PC-3 (cell line): ENCODE data around the gene SLC25A45. TPM values are rescaled to one million over a fixed set of nuclear protein-coding genes. Genes with fewer than 3 reads are reported as not detected.
A peak's percentile ranks its signal among the peaks of the same experiment; 100 is the strongest.

Experiments
- ATAC-seq: fragments of 200-7000 bp; cut with Tn5 transposase; 2 replicates; pipeline ENCODE4 v1.9.1; 2020; ENCODE audit warnings: mild to moderate bottlenecking, moderate library complexity
- BruUV-seq: library from RNA; stranded (reverse); fragments of 400-500 nt; replicated peaks from 2 replicates; lab custom pipeline; 2021; lab: Mats Ljungman, UMichigan
- CTCF ChIA-PET: fragments of 300-600 bp; sonication (Branson Sonifier 250); formaldehyde crosslinking; loops from one replicate; lab custom pipeline; 2022; ENCODE audit warnings: antibody characterized with exemption; lab: Charles Lee
- POLR2A ChIA-PET: fragments of 300-600 bp; sonication (Branson Sonifier 250); formaldehyde crosslinking; loops from one replicate; lab custom pipeline; 2022; ENCODE audit warnings: antibody characterized with exemption; ENCODE audit not compliant: unreplicated experiment; lab: Charles Lee
- DNase-seq: peaks from one replicate; pipeline ENCODE4 v3.0.0-alpha.2; 2015
- H2AFZ ChIP-seq: fragments of 300-600 bp; sonication (generic); 2 replicates; pipeline ENCODE4 v1.6.0; 2016; ENCODE audit warnings: antibody characterized with exemption, low read length
- H3F3A ChIP-seq: fragments of 300-600 bp; sonication (generic); one replicate; pipeline ENCODE4 v1.6.0; 2017; ENCODE audit warnings: antibody characterized with exemption, low read length, control low read depth, mild to moderate bottlenecking; ENCODE audit not compliant: unreplicated experiment
- H3K27ac ChIP-seq: fragments of 300-600 bp; sonication (generic); 2 replicates; pipeline ENCODE4 v1.5.1; 2016; ENCODE audit warnings: mild to moderate bottlenecking, low read length
- H3K27me3 ChIP-seq: fragments of 300-600 bp; sonication (generic); 2 replicates; pipeline ENCODE4 v1.6.1; 2016; ENCODE audit warnings: low read length, mixed read lengths
- H3K36me3 ChIP-seq: fragments of 300-600 bp; sonication (generic); 2 replicates; pipeline ENCODE4 v1.6.1; 2016; ENCODE audit warnings: low read depth, mixed run types, low read length, mixed read lengths
- H3K4me1 ChIP-seq: fragments of 300-600 bp; sonication (generic); 2 replicates; pipeline ENCODE4 v1.5.1; 2016; ENCODE audit warnings: low read length; ENCODE audit not compliant: insufficient read depth
- H3K4me2 ChIP-seq: fragments of 300-600 bp; sonication (generic); 2 replicates; pipeline ENCODE4 v1.6.0; 2016; ENCODE audit warnings: low read length
- H3K4me3 ChIP-seq: fragments of 300-600 bp; sonication (generic); 2 replicates; pipeline ENCODE4 v1.5.1; 2016; ENCODE audit warnings: mild to moderate bottlenecking, low read length, mixed read lengths
- H3K79me2 ChIP-seq: fragments of 300-600 bp; sonication (generic); 2 replicates; pipeline ENCODE4 v1.6.1; 2017; ENCODE audit warnings: low read length, mixed read lengths
- H3K9ac ChIP-seq: fragments of 300-600 bp; sonication (generic); 2 replicates; pipeline ENCODE4 v1.6.0; 2016; ENCODE audit warnings: mild to moderate bottlenecking, low read length
- H3K9me2 ChIP-seq: fragments of 300-600 bp; sonication (generic); replicated peaks from 2 replicates; pipeline ENCODE4 v1.6.1; 2016; ENCODE audit warnings: mixed run types, low read length, mixed read lengths
- H3K9me3 ChIP-seq: fragments of 300-600 bp; sonication (generic); 2 replicates; pipeline ENCODE4 v1.6.1; 2016; ENCODE audit warnings: low read length, mixed read lengths
- H4K20me1 ChIP-seq: fragments of 300-600 bp; sonication (generic); 2 replicates; pipeline ENCODE4 v1.6.1; 2016; ENCODE audit warnings: low read length, mixed read lengths
- EZH2 ChIP-seq: fragments of 300-600 bp; sonication (generic); IDR thresholded peaks from one replicate; pipeline ENCODE4 v1.6.1; 2017; ENCODE audit warnings: antibody characterized with exemption, mild to moderate bottlenecking, low read length; ENCODE audit not compliant: unreplicated experiment
- EZH2phosphoT487 ChIP-seq: fragments of 300-600 bp; sonication (generic); IDR thresholded peaks from 2 replicates; pipeline ENCODE4 v1.6.1; 2018; ENCODE audit warnings: mild to moderate bottlenecking, antibody characterized with exemption, low read length, borderline replicate concordance
- intact Hi-C: fragments of 100-400 bp; cut with micrococcal nuclease; formaldehyde crosslinking; loops from 2 replicates; pipeline ENCODE4 v1.9.0; 2023
- total RNA-seq: library from RNA; depleted of rRNA; stranded (reverse); fragments of >200 nt; gene quantifications from 2 replicates; pipeline ENCODE4 v1.2.3, GENCODE V29; 2014
- TF ChIP-seq, protein P1 (sequence below): fragments of 300-600 bp; sonication (generic); conservative IDR thresholded peaks from 2 replicates; pipeline ENCODE4 v1.5.1; 2017; ENCODE audit warnings: antibody characterized with exemption, low read depth, mild to moderate bottlenecking, low read length

The SLC25A45 gene
- total RNA-seq, 1 experiment from 2014 or later = 12.7 TPM

DNA sequence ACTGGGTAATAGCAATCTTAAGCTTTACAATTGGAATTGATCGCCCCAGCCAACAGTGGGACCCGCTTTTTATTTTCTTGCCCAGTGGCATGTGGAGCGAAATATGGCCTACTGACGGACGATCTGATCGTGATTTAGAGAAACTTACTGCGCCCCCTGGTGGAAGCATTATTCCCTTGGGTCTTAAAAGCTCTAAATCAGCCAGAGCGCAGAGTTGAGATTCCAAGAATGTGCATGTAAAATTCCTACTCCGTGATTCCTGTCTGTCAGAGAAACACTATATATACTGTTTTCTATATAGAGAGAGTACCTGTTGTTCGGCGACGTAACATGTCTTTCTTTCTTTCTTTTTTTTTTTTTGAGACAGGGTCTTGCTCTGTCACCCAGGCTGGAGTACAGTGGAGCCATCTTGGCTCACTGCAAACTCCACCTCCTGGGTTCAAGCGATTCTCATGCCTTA lies 52.5 kb downstream of the SLC25A45 start:
- Histone ChIP-seq H3K27ac (no peak overlapping the region), H3K9me2 (no peaks in the 10 kb centered on the region), H4K20me1 (peaks cover 6% of the 10 kb centered on the region), H3K4me1 (peaks cover 11% of the 10 kb centered on the region), H2AFZ (peak overlapping the region; percentile 81), H3K9me3 (no peaks in the 10 kb centered on the region), H3K4me3 (peak overlapping the region; percentile 15; the same call in 1 of the 2 replicates), H3K27me3 (no peaks in the 10 kb centered on the region), H3F3A (no peaks in the 10 kb centered on the region), H3K36me3 (no peaks in the 10 kb centered on the region), H3K79me2 (peaks cover 14% of the 10 kb centered on the region), H3K9ac (peak overlapping the region; percentile 54), H3K4me2 (peak overlapping the region; percentile 67)
- intact Hi-C loops = loop anchor here (1.0 kb wide), 2 partner anchors 13 to 55 kb away; no protein-coding TSS in a partner anchor
- no peak for TF ChIP-seq EZH2
- TF ChIP-seq, protein P1, sequence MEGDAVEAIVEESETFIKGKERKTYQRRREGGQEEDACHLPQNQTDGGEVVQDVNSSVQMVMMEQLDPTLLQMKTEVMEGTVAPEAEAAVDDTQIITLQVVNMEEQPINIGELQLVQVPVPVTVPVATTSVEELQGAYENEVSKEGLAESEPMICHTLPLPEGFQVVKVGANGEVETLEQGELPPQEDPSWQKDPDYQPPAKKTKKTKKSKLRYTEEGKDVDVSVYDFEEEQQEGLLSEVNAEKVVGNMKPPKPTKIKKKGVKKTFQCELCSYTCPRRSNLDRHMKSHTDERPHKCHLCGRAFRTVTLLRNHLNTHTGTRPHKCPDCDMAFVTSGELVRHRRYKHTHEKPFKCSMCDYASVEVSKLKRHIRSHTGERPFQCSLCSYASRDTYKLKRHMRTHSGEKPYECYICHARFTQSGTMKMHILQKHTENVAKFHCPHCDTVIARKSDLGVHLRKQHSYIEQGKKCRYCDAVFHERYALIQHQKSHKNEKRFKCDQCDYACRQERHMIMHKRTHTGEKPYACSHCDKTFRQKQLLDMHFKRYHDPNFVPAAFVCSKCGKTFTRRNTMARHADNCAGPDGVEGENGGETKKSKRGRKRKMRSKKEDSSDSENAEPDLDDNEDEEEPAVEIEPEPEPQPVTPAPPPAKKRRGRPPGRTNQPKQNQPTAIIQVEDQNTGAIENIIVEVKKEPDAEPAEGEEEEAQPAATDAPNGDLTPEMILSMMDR = peak; percentile 91
- TF ChIP-seq EZH2phosphoT487 = no peak
- ATAC-seq = peak; percentile 46
- CTCF ChIA-PET = interaction anchor here (0.7 to 3.2 kb wide), 5 partner anchors 14 to 60 kb away, joined by 3 to 132 read pairs (median 5); partner anchors contain the start of gene CDC42EP2
- POLR2A ChIA-PET = interaction anchor here (0.5 to 1.2 kb wide), 6 partner anchors 28 to 201 kb away, joined by 3 to 14 read pairs (median 4); no protein-coding TSS in a partner anchor
- peak; percentile 98 for DNase-seq
- BruUV-seq = no TSS peak

DNA sequence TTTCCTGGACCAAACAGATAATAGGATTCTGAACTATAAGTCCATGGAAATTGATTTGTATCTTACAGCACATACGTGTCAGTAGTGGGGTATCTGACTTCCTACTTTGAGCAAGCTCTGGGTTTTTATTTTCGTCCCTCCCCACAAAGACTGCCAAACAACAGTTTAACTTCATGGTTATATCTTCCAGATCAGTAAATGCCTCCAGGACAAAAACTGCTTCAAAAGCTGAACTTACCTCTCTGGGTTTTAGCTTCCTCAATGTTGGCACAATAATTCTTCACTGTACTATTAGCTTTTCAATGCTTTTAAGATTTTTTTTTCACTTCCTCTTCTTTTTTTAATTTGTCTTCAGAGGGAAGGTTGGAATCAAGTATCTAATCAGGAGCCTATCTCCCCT lies 53.0 kb downstream of the SLC25A45 start:
- H3K79me2 ChIP-seq = peaks cover 9% of the 10 kb centered on the region
- peak overlapping the region; percentile 81 for H2AFZ ChIP-seq
- H3K4me2 ChIP-seq = peak overlapping the region; percentile 67
- BruUV-seq = TSS peak; percentile 58
- peaks cover 9% of the 10 kb centered on the region for H3K4me1 ChIP-seq
- ATAC-seq (no peak), DNase-seq (no peak)
- ChIA-PET POLR2A (interaction anchor here (0.5 to 1.2 kb wide), 6 partner anchors 28 to 201 kb away, joined by 3 to 14 read pairs (median 4); no protein-coding TSS in a partner anchor), CTCF (interaction anchor here (0.6 to 3.2 kb wide), 8 partner anchors 13 to 254 kb away, joined by 3 to 132 read pairs (median 4); partner anchors contain the start of gene CDC42EP2)
- TF ChIP-seq EZH2 (no peak), EZH2phosphoT487 (no peak)
- TF ChIP-seq, protein P1 = no peak
- no peaks in the 10 kb centered on the region for H3K9me2 ChIP-seq
- intact Hi-C loops = no loop called here
- H3K36me3 ChIP-seq = no peaks in the 10 kb centered on the region
- no peaks in the 10 kb centered on the region for H3K9me3 ChIP-seq
- no peaks in the 10 kb centered on the region for H3F3A ChIP-seq
- H3K9ac ChIP-seq = peak overlapping the region; percentile 54
- H3K4me3 ChIP-seq = peak overlapping the region; percentile 15; the same call in 1 of the 2 replicates
- H4K20me1 ChIP-seq = peaks cover 2% of the 10 kb centered on the region
- no peak overlapping the region for H3K27ac ChIP-seq
- H3K27me3 ChIP-seq = no peaks in the 10 kb centered on the region

DNA sequence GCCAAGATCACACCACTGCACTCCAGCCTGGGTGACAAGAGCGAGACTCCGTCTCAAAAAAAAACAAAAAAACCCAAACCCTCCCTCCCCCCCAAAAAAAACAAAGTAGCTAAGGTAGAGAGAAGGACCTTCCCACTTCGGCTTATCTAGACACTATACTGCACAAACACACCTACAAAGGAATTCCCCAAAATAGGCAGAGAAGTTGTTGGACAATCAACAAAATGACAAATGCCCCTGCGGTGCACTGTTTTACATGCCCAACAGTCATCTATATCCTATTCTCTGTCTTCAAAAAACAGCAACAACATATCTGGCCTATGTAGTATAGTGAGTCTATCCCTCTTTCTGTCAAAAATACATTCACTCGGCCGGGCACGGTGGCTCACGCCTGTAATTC lies 55.4 kb downstream of the SLC25A45 start:
- no peak for TF ChIP-seq EZH2
- TF ChIP-seq, protein P1 = no peak
- TF ChIP-seq EZH2phosphoT487 = no peak
- no peaks in the 10 kb centered on the region for H3K9me2 ChIP-seq
- ChIA-PET CTCF (interaction anchor here (0.6 to 0.8 kb wide), 3 partner anchors 38 to 52 kb away, joined by 8 to 18 read pairs (median 8); no protein-coding TSS in a partner anchor), POLR2A (interaction anchor here (0.6 kb wide), 1 partner anchor 52 kb away, joined by 42 read pairs; no protein-coding TSS in a partner anchor)
- intact Hi-C loops = no loop called here
- peaks cover 8% of the 10 kb centered on the region for H3K36me3 ChIP-seq
- DNase-seq (no peak), ATAC-seq (no peak)
- no peak overlapping the region for H2AFZ ChIP-seq
- no peaks in the 10 kb centered on the region for H3K9me3 ChIP-seq
- H3K79me2 ChIP-seq = peaks cover 2% of the 10 kb centered on the region
- H3K4me2 ChIP-seq = no peak overlapping the region
- H3K4me3 ChIP-seq = no peak overlapping the region
- H3K27me3 ChIP-seq = no peaks in the 10 kb centered on the region
- H3K27ac ChIP-seq = no peak overlapping the region
- peaks cover 7% of the 10 kb centered on the region for H4K20me1 ChIP-seq
- no TSS peak for BruUV-seq
- H3F3A ChIP-seq = no peaks in the 10 kb centered on the region
- H3K9ac ChIP-seq = no peak overlapping the region
- peaks cover 9% of the 10 kb centered on the region for H3K4me1 ChIP-seq
